T-cell (primary cell): ENCODE data around the gene PLAGL1. TPM values are rescaled to one million over a fixed set of nuclear protein-coding genes. Genes with fewer than 3 reads are reported as not detected.

Experiments used
- ATAC-seq, 4 experiments: fragments of 200-7000 bp in 3 of 4; fragments of 150-1000 bp in 1 of 4; cut with Tn5 transposase; replicated peaks in 1 of 4; 1 replicate in 3 of 4; 2 replicates in 1 of 4; pipeline ENCODE4 v1.10.0; 2021; ENCODE audit warnings: moderate library complexity in 3 of 4, mild to moderate bottlenecking in 2 of 4, moderate number of reproducible peaks in 1 of 4
- CTCF ChIA-PET, 2 donors: fragments of 300-600 bp; sonication (Branson Sonifier 250); formaldehyde crosslinking; loops; one replicate each; lab custom pipeline; 2022; ENCODE audit warnings: antibody characterized with exemption in 2 of 2; lab: Charles Lee
- POLR2A ChIA-PET, 2 donors: fragments of 300-600 bp; sonication (Branson Sonifier 250); formaldehyde crosslinking; loops; one replicate each; lab custom pipeline; 2022; ENCODE audit warnings: antibody characterized with exemption in 2 of 2; lab: Charles Lee
- DNase-seq, 35 experiments: peaks; one replicate each; pipeline versions ENCODE4 v3.0.0 to v3.0.0-alpha.2; 2013 to 2023
- H3K27ac ChIP-seq: one replicate; pipeline ENCODE4 v1.5.1; 2013; ENCODE audit warnings: low read length
- H3K27me3 ChIP-seq, 2 experiments: replicated peaks in 1 of 2; 1 replicate in 1 of 2; 2 replicates in 1 of 2; pipeline versions ENCODE4 v1.6.1 to v1.7.0; 2013; ENCODE audit warnings: low read length in 1 of 2, mixed read lengths in 1 of 2; ENCODE audit not compliant: control insufficient read depth in 2 of 2, insufficient read depth in 2 of 2; ENCODE audit errors: extremely low read depth in 1 of 2
- H3K36me3 ChIP-seq, 2 donors: 1 replicate in 1 of 2; 2 replicates in 1 of 2; pipeline versions ENCODE4 v1.6.1 to v1.7.0; 2013; ENCODE audit warnings: low read length in 1 of 2; ENCODE audit not compliant: control insufficient read depth in 2 of 2, insufficient read depth in 1 of 2; ENCODE audit errors: extremely low read depth in 1 of 2
- H3K4me1 ChIP-seq, 2 experiments: 1 replicate in 1 of 2; 2 replicates in 1 of 2; pipeline versions ENCODE4 v1.6.1 to v1.7.0; 2013; ENCODE audit warnings: low read length in 2 of 2, mixed read lengths in 1 of 2; ENCODE audit not compliant: insufficient read depth in 2 of 2, control insufficient read depth in 1 of 2; ENCODE audit errors: extremely low read depth in 1 of 2
- H3K4me3 ChIP-seq, 2 donors: 1 replicate in 1 of 2; 2 replicates in 1 of 2; pipeline versions ENCODE4 v1.5.1 to v1.7.0; 2013; ENCODE audit warnings: mild to moderate bottlenecking in 2 of 2, low read length in 1 of 2, moderate library complexity in 1 of 2; ENCODE audit not compliant: control insufficient read depth in 1 of 2; ENCODE audit errors: extremely low read depth in 1 of 2
- H3K9me3 ChIP-seq: 2 replicates; pipeline ENCODE4 v1.7.0; 2013
- H3K27ac Mint-ChIP-seq, 2 donors: one replicate each; pipeline ENCODE4 v1.8.0; 2020 to 2021; ENCODE audit warnings: mild to moderate bottlenecking in 2 of 2, mixed read lengths in 2 of 2
- H3K27me3 Mint-ChIP-seq, 2 donors: one replicate each; pipeline ENCODE4 v1.8.0; 2021 to 2022; ENCODE audit warnings: mixed read lengths in 2 of 2
- H3K36me3 Mint-ChIP-seq: one replicate; pipeline ENCODE4 v1.8.0; 2021; ENCODE audit warnings: mixed read lengths
- H3K4me1 Mint-ChIP-seq, 3 donors: one replicate each; pipeline ENCODE4 v1.8.0; 2020 to 2022; ENCODE audit warnings: mixed read lengths in 3 of 3, mild to moderate bottlenecking in 1 of 3
- H3K4me3 Mint-ChIP-seq, 3 donors: one replicate each; pipeline ENCODE4 v1.8.0; 2020 to 2022; ENCODE audit warnings: mild to moderate bottlenecking in 3 of 3, mixed read lengths in 3 of 3, moderate library complexity in 3 of 3
- H3K9me3 Mint-ChIP-seq, 3 donors: one replicate each; pipeline ENCODE4 v1.8.0; 2020 to 2022; ENCODE audit warnings: mixed read lengths in 3 of 3
- WGBS: methylation state at CpG from one replicate; pipeline ENCODE4 v1.1.5; 2013; ENCODE audit warnings: missing lambda C conversion rate; ENCODE audit not compliant: insufficient coverage; 5-methylcytosine and 5-hydroxymethylcytosine counted together
- total RNA-seq, 35 experiments: library from RNA in 6 of 35; stranded (reverse) in 6 of 35; fragments of 120-200 nt in 1 of 35; gene quantifications; one replicate each; pipeline versions ENCODE4 v1.2.1 to v1.2.4 and lab custom pipeline; 2013 to 2026

The PLAGL1 gene
- total RNA-seq, 5 donors from 2014 or later (not counting 1 experiment from before 2014, with no cell fraction given): 3.4 to 5.7 (median 4.8) TPM

GRCh38 chr6:143984666-143985065, 23.4 kb downstream of the PLAGL1 start:
- H3K4me1 ChIP-seq: no peaks in the 10 kb centered on the region
- DNase-seq (no peak), ATAC-seq (no peak)
- no peak overlapping the region for H3K4me3 ChIP-seq
- WGBS: no CpG with 5 or more reads among the region's 2 CpGs
- no peaks in the 10 kb centered on the region for H3K36me3 ChIP-seq
- Mint-ChIP-seq H3K4me1 (no peaks in the 10 kb centered on the region), H3K27ac (no peak overlapping the region), H3K27me3 (no peaks in the 10 kb centered on the region), H3K4me3 (no peak overlapping the region), H3K36me3 (no peaks in the 10 kb centered on the region), H3K9me3 (no peaks in the 10 kb centered on the region)
- H3K27ac ChIP-seq: no peak overlapping the region
- ChIA-PET POLR2A (no interaction called here), CTCF (interaction anchor here in 1 of 2 donors (0.6 kb wide), 1 partner anchor 150 kb away, joined by 3 read pairs; no protein-coding TSS in a partner anchor)
- no peaks in the 10 kb centered on the region for H3K9me3 ChIP-seq
- H3K27me3 ChIP-seq: no peaks in the 10 kb centered on the region

- Mint-ChIP-seq H3K4me3 (no peak overlapping the region), H3K9me3 (no peaks in the 10 kb centered on the region), H3K36me3 (no peaks in the 10 kb centered on the region), H3K27me3 (no peaks in the 10 kb centered on the region), H3K27ac (no peak overlapping the region), H3K4me1 (no peaks in the 10 kb centered on the region)
- Histone ChIP-seq H3K4me3 (no peak overlapping the region), H3K27ac (no peak overlapping the region), H3K27me3 (no peaks in the 10 kb centered on the region), H3K4me1 (no peaks in the 10 kb centered on the region), H3K9me3 (no peaks in the 10 kb centered on the region), H3K36me3 (no peaks in the 10 kb centered on the region)
- ChIA-PET POLR2A (no interaction called here), CTCF (no interaction called here)
- WGBS: 74% methylated on average over 2 of the region's 2 CpGs
- ATAC-seq: no peak
- DNase-seq: no peak
These were observed 25.1 kb downstream of the PLAGL1 start for GRCh38 chr6:143982968-143983367.

GRCh38 chr6:143980921-143981320, 27.1 kb downstream of the PLAGL1 start:
- Histone ChIP-seq H3K36me3 (no peaks in the 10 kb centered on the region), H3K9me3 (no peaks in the 10 kb centered on the region), H3K27ac (no peak overlapping the region), H3K4me3 (no peak overlapping the region), H3K4me1 (no peaks in the 10 kb centered on the region), H3K27me3 (no peaks in the 10 kb centered on the region)
- no peak overlapping the region for H3K27ac Mint-ChIP-seq
- H3K4me1 Mint-ChIP-seq: peaks cover 5 to 9% (median 6%) of the 10 kb centered on the region in 3 donors
- CTCF ChIA-PET: interaction anchor here in 1 of 2 donors (0.7 kb wide), 1 partner anchor 41 kb away, joined by 3 read pairs; no protein-coding TSS in a partner anchor
- POLR2A ChIA-PET: no interaction called here
- WGBS: no CpG with 5 or more reads among the region's 1 CpG
- no peaks in the 10 kb centered on the region for H3K9me3 Mint-ChIP-seq
- H3K4me3 Mint-ChIP-seq: no peak overlapping the region
- ATAC-seq (no peak), DNase-seq (no peak)
- no peaks in the 10 kb centered on the region for H3K36me3 Mint-ChIP-seq
- no peaks in the 10 kb centered on the region for H3K27me3 Mint-ChIP-seq

GRCh38 chr6:143976806-143977349, 31.2 kb downstream of the PLAGL1 start:
- no peak overlapping the region for H3K4me3 Mint-ChIP-seq
- no peaks in the 10 kb centered on the region for H3K27me3 Mint-ChIP-seq
- Histone ChIP-seq H3K9me3 (no peaks in the 10 kb centered on the region), H3K4me3 (no peak overlapping the region), H3K27me3 (no peaks in the 10 kb centered on the region), H3K36me3 (no peaks in the 10 kb centered on the region), H3K27ac (no peak overlapping the region), H3K4me1 (no peaks in the 10 kb centered on the region)
- ATAC-seq (no peak), DNase-seq (no peak)
- no peaks in the 10 kb centered on the region for H3K9me3 Mint-ChIP-seq
- ChIA-PET POLR2A (interaction anchor here (0.6 kb wide), 2 partner anchors 9 to 86 kb away, joined by 5 to 8 read pairs; no protein-coding TSS in a partner anchor), CTCF (interaction anchor here (0.6 kb wide), 2 partner anchors 778 to 1659 kb away, joined by 3 to 8 read pairs; no protein-coding TSS in a partner anchor)
- WGBS: no CpG with 5 or more reads among the region's 3 CpGs
- no peak overlapping the region for H3K27ac Mint-ChIP-seq
- peaks cover 5 to 9% (median 6%) of the 10 kb centered on the region in 3 donors for H3K4me1 Mint-ChIP-seq
- H3K36me3 Mint-ChIP-seq: no peaks in the 10 kb centered on the region

- Histone ChIP-seq H3K27ac (no peak overlapping the region), H3K4me3 (no peak overlapping the region), H3K9me3 (no peaks in the 10 kb centered on the region), H3K4me1 (no peaks in the 10 kb centered on the region), H3K36me3 (no peaks in the 10 kb centered on the region), H3K27me3 (no peaks in the 10 kb centered on the region)
- Mint-ChIP-seq H3K9me3 (no peaks in the 10 kb centered on the region), H3K36me3 (no peaks in the 10 kb centered on the region), H3K27me3 (no peaks in the 10 kb centered on the region), H3K4me1 (peaks cover 5 to 9% (median 6%) of the 10 kb centered on the region in 3 donors), H3K4me3 (no peak overlapping the region), H3K27ac (no peak overlapping the region)
- DNase-seq: no peak
- POLR2A ChIA-PET: no interaction called here
- 100% methylated on average over 1 of the region's 8 CpGs for WGBS
- CTCF ChIA-PET: interaction anchor here in 1 of 2 donors (0.6 kb wide), 1 partner anchor 145 kb away, joined by 10 read pairs; no protein-coding TSS in a partner anchor
- no peak for ATAC-seq
These were observed 34.0 kb downstream of the PLAGL1 start for GRCh38 chr6:143974089-143974488.

- POLR2A ChIA-PET: no interaction called here
- H3K4me1 Mint-ChIP-seq: peaks cover 5 to 9% (median 6%) of the 10 kb centered on the region in 3 donors
- ATAC-seq: no peak
- no peak overlapping the region for H3K4me3 Mint-ChIP-seq
- no peaks in the 10 kb centered on the region for H3K36me3 Mint-ChIP-seq
- Histone ChIP-seq H3K4me1 (no peaks in the 10 kb centered on the region), H3K36me3 (no peaks in the 10 kb centered on the region), H3K27me3 (no peaks in the 10 kb centered on the region), H3K27ac (no peak overlapping the region), H3K4me3 (no peak overlapping the region), H3K9me3 (no peaks in the 10 kb centered on the region)
- WGBS: 96% methylated on average over 11 of the region's 13 CpGs
- CTCF ChIA-PET: interaction anchor here in 1 of 2 donors (0.6 kb wide), 1 partner anchor 145 kb away, joined by 10 read pairs; no protein-coding TSS in a partner anchor
- no peaks in the 10 kb centered on the region for H3K27me3 Mint-ChIP-seq
- DNase-seq: no peak
- no peaks in the 10 kb centered on the region for H3K9me3 Mint-ChIP-seq
- H3K27ac Mint-ChIP-seq: no peak overlapping the region
These were observed 34.7 kb downstream of the PLAGL1 start for GRCh38 chr6:143973097-143973966.
